SK-N-SH treated with all-trans-retinoic acid at 6 μM for 48 hours (cell line): ENCODE measurements around the gene EXOC3L2.

Experiments
- ATAC-seq: fragments of 200-7000 bp; cut with Tn5 transposase; 3 replicates; pipeline ENCODE4 v1.9.1; 2020; ENCODE audit warnings: mild to moderate bottlenecking, moderate library complexity
- ARNTL ChIP-seq: fragments of 450-650 bp; formaldehyde crosslinking; IDR thresholded peaks from 2 replicates; pipeline ENCODE4 v1.5.0; 2020; ENCODE audit warnings: low read depth, mild to moderate bottlenecking, moderate library complexity, borderline replicate concordance
- BACH2 ChIP-seq: fragments of 250-450 bp; sonication (Bioruptor Pico); IDR thresholded peaks from 2 replicates; pipeline ENCODE4 v1.9.0; 2021; ENCODE audit warnings: mild to moderate bottlenecking, borderline replicate concordance
- CREB5 ChIP-seq: fragments of 250-450 bp; sonication (Bioruptor Pico); IDR thresholded peaks from 2 replicates; pipeline ENCODE4 v1.5.1; 2020; ENCODE audit warnings: low read depth, mild to moderate bottlenecking, moderate library complexity
- CSDC2 ChIP-seq: fragments of 250-450 bp; sonication (Bioruptor Pico); IDR thresholded peaks from 2 replicates; pipeline ENCODE4 v1.5.0; 2020; ENCODE audit warnings: mild to moderate bottlenecking, moderate library complexity
- CSRNP3 ChIP-seq: fragments of 250-450 bp; sonication (Bioruptor Pico); IDR thresholded peaks from 2 replicates; pipeline ENCODE4 v1.5.1; 2021; ENCODE audit warnings: mild to moderate bottlenecking, moderate library complexity
- GLIS3 ChIP-seq: fragments of 250-450 bp; sonication (Bioruptor Pico); IDR thresholded peaks from 2 replicates; pipeline ENCODE4 v1.5.0; 2020; ENCODE audit warnings: mild to moderate bottlenecking, moderate library complexity
- ISL1 ChIP-seq: fragments of 250-450 bp; sonication (Bioruptor Pico); IDR thresholded peaks from 2 replicates; pipeline ENCODE4 v2.1.2; 2022; ENCODE audit warnings: mild to moderate bottlenecking, moderate library complexity
- OSR1 ChIP-seq: fragments of 250-450 bp; sonication (Bioruptor Pico); IDR thresholded peaks from 2 replicates; pipeline ENCODE4 v1.8.0; 2022; ENCODE audit warnings: moderate library complexity, mild to moderate bottlenecking, inconsistent platforms
- PATZ1 ChIP-seq: fragments of 250-450 bp; sonication (Bioruptor Pico); IDR thresholded peaks from 2 replicates; pipeline ENCODE4 v1.8.0; 2020; ENCODE audit warnings: mild to moderate bottlenecking, moderate library complexity, borderline replicate concordance
- PPARA ChIP-seq: fragments of 250-450 bp; sonication (Bioruptor Pico); IDR thresholded peaks from 2 replicates; pipeline ENCODE4 v1.5.0; 2020; ENCODE audit warnings: mild to moderate bottlenecking, borderline replicate concordance
- RARB ChIP-seq: fragments of 250-450 bp; sonication (Bioruptor Pico); IDR thresholded peaks from 2 replicates; pipeline ENCODE4 v1.8.0; 2021; ENCODE audit warnings: mild to moderate bottlenecking, moderate library complexity
- SNAI2 ChIP-seq: fragments of 250-450 bp; sonication (Bioruptor Pico); IDR thresholded peaks from 2 replicates; pipeline ENCODE4 v1.5.0; 2020; ENCODE audit warnings: mild to moderate bottlenecking, moderate library complexity
- TCF4 ChIP-seq: fragments of 250-450 bp; sonication (Bioruptor Pico); IDR thresholded peaks from 2 replicates; pipeline ENCODE4 v1.8.0; 2021; ENCODE audit warnings: mild to moderate bottlenecking, moderate library complexity, borderline replicate concordance
- TOX ChIP-seq: fragments of 250-450 bp; sonication (Bioruptor Pico); IDR thresholded peaks from 2 replicates; pipeline ENCODE4 v1.8.0; 2021; ENCODE audit warnings: mild to moderate bottlenecking, moderate library complexity, borderline replicate concordance
- TSHZ2 ChIP-seq: fragments of 250-450 bp; sonication (Bioruptor Pico); IDR thresholded peaks from 2 replicates; pipeline ENCODE4 v1.5.0; 2020; ENCODE audit warnings: mild to moderate bottlenecking, moderate library complexity
- ZC3H10 ChIP-seq: fragments of 250-450 bp; sonication (Bioruptor Pico); IDR thresholded peaks from 2 replicates; pipeline ENCODE4 v1.5.1; 2021; ENCODE audit warnings: mild to moderate bottlenecking, moderate library complexity
- ZFP3 ChIP-seq: fragments of 250-450 bp; sonication (Bioruptor Pico); IDR thresholded peaks from 2 replicates; pipeline ENCODE4 v1.5.0; 2020; ENCODE audit warnings: mild to moderate bottlenecking, moderate library complexity
- ZFP30 ChIP-seq: fragments of 450-650 bp; formaldehyde crosslinking; IDR thresholded peaks from 2 replicates; pipeline ENCODE4 v1.5.0; 2022; ENCODE audit warnings: mild to moderate bottlenecking, moderate library complexity
- ZNF565 ChIP-seq: fragments of 450-650 bp; formaldehyde crosslinking; conservative IDR thresholded peaks from 2 replicates; pipeline ENCODE4 v1.5.0; 2020; ENCODE audit warnings: low read depth, mild to moderate bottlenecking, moderate library complexity
- ZNF70 ChIP-seq: fragments of 450-650 bp; formaldehyde crosslinking; IDR thresholded peaks from 2 replicates; pipeline ENCODE4 v1.5.0; 2020; ENCODE audit warnings: mild to moderate bottlenecking, moderate library complexity

The EXOC3L2 gene

GRCh38 chr19:45263013-45263412, 17.8 kb upstream of the EXOC3L2 start:
- no peak for ATAC-seq
- TF ChIP-seq ZNF565 (CRISPR knock-in tag): no peak

- ATAC-seq: no peak
- TF ChIP-seq ISL1 (no peak), TCF4 (CRISPR knock-in tag) (no peak), ZNF565 (CRISPR knock-in tag) (no peak), ARNTL (CRISPR knock-in tag) (no peak), ZC3H10 (CRISPR knock-in tag) (no peak), CSRNP3 (CRISPR knock-in tag) (no peak), CSDC2 (CRISPR knock-in tag) (no peak), GLIS3 (CRISPR knock-in tag) (no peak), TSHZ2 (CRISPR knock-in tag) (no peak), SNAI2 (CRISPR knock-in tag) (no peak), OSR1 (CRISPR knock-in tag) (no peak), ZFP30 (CRISPR knock-in tag) (no peak), BACH2 (CRISPR knock-in tag) (no peak), CREB5 (CRISPR knock-in tag) (no peak), RARB (CRISPR knock-in tag) (no peak), PPARA (CRISPR knock-in tag) (no peak)
- TF ChIP-seq, all 23 proteins: peak for 0
Measured at GRCh38 chr19:45262570-45262969, 17.4 kb upstream of the EXOC3L2 start.

GRCh38 chr19:45258862-45259261, 13.7 kb upstream of the EXOC3L2 start:
- TF ChIP-seq TCF4 (CRISPR knock-in tag): no peak
- no peak for TF ChIP-seq ZFP3 (CRISPR knock-in tag)
- no peak for TF ChIP-seq CSRNP3 (CRISPR knock-in tag)
- no peak for TF ChIP-seq CSDC2 (CRISPR knock-in tag)
- TF ChIP-seq ZNF70: no peak
- no peak for TF ChIP-seq ZNF565 (CRISPR knock-in tag)
- ATAC-seq: no peak

GRCh38 chr19:45256836-45257235, 11.6 kb upstream of the EXOC3L2 start:
- TF ChIP-seq ZFP3 (CRISPR knock-in tag) (no peak), ZNF565 (CRISPR knock-in tag) (no peak), SNAI2 (CRISPR knock-in tag) (no peak), ZC3H10 (CRISPR knock-in tag) (no peak), TCF4 (CRISPR knock-in tag) (no peak), PATZ1 (no peak), TOX (CRISPR knock-in tag) (no peak), ZFP30 (CRISPR knock-in tag) (no peak), ZNF70 (no peak), TSHZ2 (CRISPR knock-in tag) (no peak)
- TF ChIP-seq, all 23 proteins: peak for 0
- no peak for ATAC-seq
